Activated T-cell treated with anti-CD3 and anti-CD28 coated beads, Interleukin-2, amount 50 U/mL, for 72 hours (primary cell): Measurements from ENCODE around the gene NSRP1. TPM values are rescaled to one million over a fixed set of nuclear protein-coding genes. Genes with fewer than 3 reads are reported as not detected.
"Not testable (repeated sequence)": the region's sequence is repeated elsewhere in the genome, so short reads cannot be mapped to it uniquely, and the experiment has no call there.

Source experiments
- ATAC-seq, 2 donors: fragments of 150-1000 bp; cut with Tn5 transposase; replicated peaks in 1 of 2; 2 replicates each; pipeline ENCODE4 v1.10.0; 2021; ENCODE audit warnings: moderate library complexity in 2 of 2, mild to moderate bottlenecking in 1 of 2
- DNase-seq, 2 donors: peaks; one replicate each; pipeline ENCODE4 v3.0.0; 2021 to 2022; ENCODE audit warnings: mixed read lengths in 1 of 2
- H3K27ac Mint-ChIP-seq: one replicate; pipeline ENCODE4 v1.8.0; 2022; ENCODE audit warnings: mild to moderate bottlenecking, moderate library complexity, mixed read lengths
- H3K27me3 Mint-ChIP-seq: one replicate; pipeline ENCODE4 v1.8.0; 2022; ENCODE audit warnings: low read depth, mixed read lengths
- H3K36me3 Mint-ChIP-seq, 2 donors: one replicate each; pipeline ENCODE4 v1.8.0; 2022; ENCODE audit warnings: mixed read lengths in 2 of 2, mild to moderate bottlenecking in 1 of 2; ENCODE audit not compliant: insufficient read depth in 2 of 2
- H3K4me1 Mint-ChIP-seq: one replicate; pipeline ENCODE4 v1.8.0; 2022; ENCODE audit warnings: low read depth, mixed read lengths
- H3K4me3 Mint-ChIP-seq, 2 donors: one replicate each; pipeline ENCODE4 v1.8.0; 2022; ENCODE audit warnings: mild to moderate bottlenecking in 2 of 2, mixed read lengths in 2 of 2, moderate library complexity in 2 of 2
- H3K9me3 Mint-ChIP-seq, 2 donors: one replicate each; pipeline ENCODE4 v1.8.0; 2022; ENCODE audit warnings: mixed read lengths in 2 of 2
- total RNA-seq, 2 donors: library from RNA; stranded (reverse); gene quantifications; one replicate each; pipeline ENCODE4 v1.2.3, GENCODE V29; 2022

NSRP1 gene
- total RNA-seq, 2 donors from 2014 or later = 34.7 to 34.8 TPM

DNA sequence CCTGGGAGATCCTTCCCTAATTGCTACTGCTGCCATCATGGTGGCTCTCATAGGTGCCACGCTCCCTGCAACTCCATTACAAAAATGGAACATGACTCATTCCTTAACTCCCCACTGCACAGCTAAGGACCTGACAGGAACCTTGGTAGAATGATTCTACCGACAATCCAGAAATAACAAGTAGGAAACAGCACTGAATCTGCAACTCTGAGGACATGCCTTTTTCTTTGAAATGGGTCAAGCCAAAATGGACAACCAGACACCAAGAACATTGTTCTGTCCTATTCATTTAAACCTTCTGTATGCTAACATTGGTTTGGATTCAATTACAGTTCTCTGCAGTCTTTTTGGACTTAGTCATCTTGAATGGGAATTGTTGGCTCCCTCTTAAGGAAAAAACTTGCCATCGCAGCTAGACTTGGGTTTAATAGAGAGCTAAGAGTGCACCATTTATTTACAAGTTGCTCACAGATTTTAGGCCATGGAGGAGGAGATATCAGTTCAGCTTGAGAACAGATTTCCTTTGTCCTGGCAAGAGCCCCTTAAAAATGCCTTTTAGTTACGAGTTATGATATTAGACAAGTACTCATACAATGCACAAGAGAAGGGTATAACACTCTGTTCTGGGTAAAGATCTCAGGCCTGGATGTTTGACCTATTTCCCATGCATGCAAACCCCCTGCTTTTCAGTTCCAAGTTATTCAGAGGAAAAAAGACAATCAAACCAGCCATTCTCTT is 20.9 kb upstream of the NSRP1 start:
- H3K27ac Mint-ChIP-seq = no peak overlapping the region
- H3K4me1 Mint-ChIP-seq = peaks cover 9% of the 10 kb centered on the region
- DNase-seq (no peak), ATAC-seq (no peak)
- peaks cover 17% of the 10 kb centered on the region for H3K27me3 Mint-ChIP-seq
- no peaks in the 10 kb centered on the region for H3K9me3 Mint-ChIP-seq
- no peaks in the 10 kb centered on the region for H3K36me3 Mint-ChIP-seq
- no peak overlapping the region for H3K4me3 Mint-ChIP-seq

DNA sequence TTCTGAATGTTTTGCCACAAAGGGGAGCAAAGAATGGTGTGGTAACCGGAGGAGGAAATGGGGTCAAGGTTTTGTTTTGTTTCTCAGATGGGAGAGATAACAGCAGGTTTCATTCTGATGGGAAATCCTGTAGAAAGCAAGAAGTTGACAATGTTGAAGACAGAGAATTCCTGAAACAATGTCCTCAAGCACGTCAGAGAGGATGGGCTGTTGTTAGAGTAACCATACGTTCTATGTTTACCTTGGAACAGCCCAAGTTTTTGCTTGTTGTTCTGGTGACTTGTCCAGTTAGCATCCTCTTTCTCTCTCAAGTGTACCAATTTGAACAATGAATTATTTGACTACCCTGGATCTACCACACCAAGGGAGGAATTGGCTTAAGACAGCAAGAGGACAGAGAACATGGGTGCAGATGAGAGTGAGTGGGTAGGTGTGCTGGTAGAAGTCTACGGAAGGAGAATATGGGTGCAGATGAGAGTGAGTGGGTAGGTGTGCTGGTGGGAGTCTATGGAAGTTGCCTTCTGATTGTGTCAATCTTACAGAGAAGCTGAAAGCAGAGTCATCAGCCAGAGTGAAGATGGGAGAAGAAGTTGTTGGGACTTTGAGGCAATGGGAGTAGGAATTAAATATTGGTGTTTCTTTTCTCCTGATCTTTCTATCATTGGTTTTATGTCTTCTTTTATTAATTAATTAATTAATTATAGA is 14.8 kb upstream of the NSRP1 start:
- Mint-ChIP-seq H3K36me3 (no peaks in the 10 kb centered on the region), H3K27ac (no peak overlapping the region), H3K4me1 (peaks cover 10% of the 10 kb centered on the region), H3K27me3 (peaks cover 12% of the 10 kb centered on the region), H3K4me3 (no peak overlapping the region), H3K9me3 (no peaks in the 10 kb centered on the region)
- DNase-seq = no peak
- no peak for ATAC-seq

- DNase-seq (no peak), ATAC-seq (no peak)
- H3K4me3 Mint-ChIP-seq = no peak overlapping the region
- peaks cover 12% of the 10 kb centered on the region for H3K27me3 Mint-ChIP-seq
- H3K9me3 Mint-ChIP-seq = no peaks in the 10 kb centered on the region
- H3K4me1 Mint-ChIP-seq = peaks cover 10% of the 10 kb centered on the region
- no peaks in the 10 kb centered on the region for H3K36me3 Mint-ChIP-seq
- no peak overlapping the region for H3K27ac Mint-ChIP-seq
Measured at GRCh38 chr17:30103921-30104320, 12.7 kb upstream of the NSRP1 start.

DNA sequence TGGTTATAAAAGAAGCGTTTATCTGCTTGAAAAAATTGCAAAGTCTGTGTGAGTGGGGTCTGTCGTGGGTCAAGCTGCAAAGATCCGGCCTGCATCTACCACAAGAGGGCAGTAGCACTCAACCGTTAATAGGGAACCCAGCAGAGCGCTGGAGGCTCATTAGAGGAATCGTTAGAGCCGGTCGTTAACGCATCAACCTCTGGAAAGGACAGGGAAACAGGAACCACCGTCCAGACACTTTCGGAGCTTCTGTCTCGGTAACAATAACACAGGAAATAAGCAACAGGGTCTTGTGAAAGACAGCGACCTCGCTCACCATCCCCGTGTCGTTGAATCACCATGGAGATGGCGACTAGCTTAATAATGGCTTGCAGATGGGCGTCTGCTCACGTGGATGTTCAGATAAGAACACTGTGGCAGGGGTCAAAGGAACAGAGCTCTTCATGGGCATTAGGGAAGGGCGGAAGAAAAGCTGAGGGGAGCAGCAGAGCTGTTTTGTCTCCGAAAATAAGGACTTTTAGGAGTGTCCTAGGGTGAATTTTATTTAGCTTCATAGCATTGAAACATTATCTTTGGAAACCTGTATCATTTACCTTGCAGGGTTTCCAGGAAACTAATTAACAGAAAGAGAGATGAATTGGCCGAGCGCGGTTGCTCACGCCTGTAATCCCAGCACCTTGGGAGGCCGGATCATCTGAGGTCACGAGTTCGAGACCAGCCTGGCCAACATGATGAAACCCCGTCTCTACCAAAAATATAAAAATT is 11.9 kb upstream of the NSRP1 start:
- peak overlapping the region; percentile 82 to 90 for H3K4me3 Mint-ChIP-seq
- DNase-seq (peak; percentile 73 to 79), ATAC-seq (peak; percentile 90 to 94)
- H3K27me3 Mint-ChIP-seq = peaks cover 12% of the 10 kb centered on the region
- H3K4me1 Mint-ChIP-seq = peaks cover 10% of the 10 kb centered on the region
- H3K27ac Mint-ChIP-seq = peak overlapping the region; percentile 66
- no peaks in the 10 kb centered on the region for H3K9me3 Mint-ChIP-seq
- no peaks in the 10 kb centered on the region for H3K36me3 Mint-ChIP-seq

DNA sequence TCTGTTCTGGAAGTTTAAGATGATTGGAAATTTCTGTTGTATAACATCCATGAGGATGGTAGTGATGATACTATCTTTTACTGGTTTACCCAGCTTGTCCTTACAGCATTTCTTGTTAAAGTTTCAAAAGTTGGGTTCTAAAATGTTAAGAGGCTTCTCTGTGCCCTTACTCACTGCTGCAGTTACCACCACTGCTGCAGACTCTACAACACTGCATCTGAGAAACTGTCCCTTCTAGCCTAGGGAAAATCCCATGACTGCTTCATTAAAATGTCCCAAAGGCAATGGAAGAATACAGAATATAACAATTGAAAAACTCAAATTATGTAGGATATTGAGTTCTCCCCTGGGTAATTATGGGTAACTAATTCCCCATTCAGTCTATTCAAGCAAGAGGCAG is 3.8 kb upstream of the NSRP1 start:
- H3K27ac Mint-ChIP-seq = no peak overlapping the region

DNA sequence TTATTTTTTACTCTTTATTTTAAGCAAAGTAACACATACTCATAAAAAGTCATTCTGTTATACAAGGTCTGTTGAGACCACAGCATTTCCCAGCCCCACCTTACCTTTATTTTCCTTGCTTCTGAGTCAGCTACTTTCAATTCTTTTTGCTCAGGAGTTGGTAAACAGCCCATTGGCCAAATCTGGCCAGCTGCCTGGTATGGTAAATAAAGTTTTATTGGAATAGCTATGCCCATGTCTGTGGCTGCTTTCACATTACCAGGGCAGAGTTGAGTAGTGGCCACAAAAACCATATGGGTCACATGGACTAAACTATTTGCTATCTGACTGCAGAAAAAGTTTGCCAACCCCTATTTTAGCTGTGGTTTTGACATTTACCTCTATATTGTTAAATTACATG is 3.4 kb upstream of the NSRP1 start:
- peaks cover 5% of the 10 kb centered on the region for H3K27me3 Mint-ChIP-seq
- peak; percentile 45 to 46 for DNase-seq

More for the DNA sequence above, 3.8 kb upstream of the NSRP1 start:
- H3K4me3 Mint-ChIP-seq = no peak overlapping the region
- DNase-seq (no peak), ATAC-seq (no peak)
- peaks cover 3% of the 10 kb centered on the region in 2 donors for H3K36me3 Mint-ChIP-seq
- H3K4me1 Mint-ChIP-seq = peaks cover 30% of the 10 kb centered on the region
- peaks cover 5% of the 10 kb centered on the region for H3K27me3 Mint-ChIP-seq
- H3K9me3 Mint-ChIP-seq = no peaks in the 10 kb centered on the region

DNA sequence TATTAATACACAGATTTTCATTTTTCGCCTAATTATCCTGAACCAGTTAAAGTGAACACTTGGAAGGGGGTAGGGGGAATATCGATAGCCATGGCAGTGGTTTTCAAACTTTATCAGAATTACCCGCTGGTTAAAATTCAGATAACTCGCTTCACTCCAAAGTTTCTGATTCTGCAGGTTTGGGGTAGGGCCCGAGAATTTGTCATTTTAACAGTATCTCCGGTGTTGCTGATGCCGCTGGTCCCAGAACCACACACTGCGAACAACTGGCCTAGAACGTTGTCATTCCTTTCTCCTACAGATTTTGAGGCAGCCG is 313 bp upstream of the NSRP1 start:
- peaks cover 4 to 19% of the 10 kb centered on the region in 2 donors for H3K36me3 Mint-ChIP-seq
- ATAC-seq (no peak), DNase-seq (no peak)
- H3K27ac Mint-ChIP-seq = peak overlapping the region; percentile 97
- H3K4me1 Mint-ChIP-seq = peaks cover 61% of the 10 kb centered on the region
- H3K27me3 Mint-ChIP-seq = peaks cover 5% of the 10 kb centered on the region
- peak overlapping the region; percentile 90 to 95 for H3K4me3 Mint-ChIP-seq
- no peaks in the 10 kb centered on the region for H3K9me3 Mint-ChIP-seq

More for the DNA sequence above, 3.4 kb upstream of the NSRP1 start:
- H3K4me1 Mint-ChIP-seq = peaks cover 34% of the 10 kb centered on the region
- H3K27ac Mint-ChIP-seq = peak overlapping the region; percentile 38
- peaks cover 3% of the 10 kb centered on the region in 2 donors for H3K36me3 Mint-ChIP-seq
- no peaks in the 10 kb centered on the region for H3K9me3 Mint-ChIP-seq
- H3K4me3 Mint-ChIP-seq = peak overlapping the region in 1 of 2 donors; percentile 10
- peak; percentile 47 to 58 for ATAC-seq

DNA sequence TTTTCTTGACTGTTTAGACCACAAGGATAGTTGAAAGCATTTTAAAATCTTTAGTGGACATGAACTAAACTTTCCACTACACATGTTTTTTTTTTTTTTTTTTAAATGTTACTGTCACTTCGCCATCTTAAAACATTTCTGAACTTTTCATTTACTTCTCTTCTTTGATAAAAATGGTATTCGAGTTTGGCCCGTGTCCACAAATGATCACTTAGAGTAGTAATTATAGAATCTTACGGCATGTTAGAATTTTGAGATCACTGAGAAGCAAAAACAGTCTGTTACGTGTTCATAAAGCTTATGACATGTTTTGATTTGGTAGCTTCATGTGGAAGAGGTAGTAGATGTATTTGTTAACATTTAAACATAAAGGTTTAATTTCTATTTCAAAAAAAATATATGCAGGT is 1.1 kb downstream of the NSRP1 start:
- ATAC-seq (no peak), DNase-seq (no peak)
- H3K36me3 Mint-ChIP-seq = peaks cover 6 to 19% of the 10 kb centered on the region in 2 donors
- peaks cover 5% of the 10 kb centered on the region for H3K27me3 Mint-ChIP-seq
- no peaks in the 10 kb centered on the region for H3K9me3 Mint-ChIP-seq
- peak overlapping the region; percentile 97 for H3K27ac Mint-ChIP-seq
- H3K4me1 Mint-ChIP-seq = peaks cover 65% of the 10 kb centered on the region
- H3K4me3 Mint-ChIP-seq = peak overlapping the region; percentile 90 to 95

- Mint-ChIP-seq H3K27ac (peak overlapping the region; percentile 97), H3K4me3 (peak overlapping the region; percentile 90 to 95), H3K36me3 (peaks cover 6 to 20% of the 10 kb centered on the region in 2 donors), H3K4me1 (peaks cover 56% of the 10 kb centered on the region)
- not testable (repeated sequence) for H3K9me3 Mint-ChIP-seq, H3K27me3 Mint-ChIP-seq, DNase-seq, ATAC-seq
Measured at GRCh38 chr17:30118635-30119034, 2.0 kb downstream of the NSRP1 start.

GRCh38 chr17:30124273-30124796 is 7.7 kb downstream of the NSRP1 start:
- H3K4me3 Mint-ChIP-seq = no peak overlapping the region
- ATAC-seq (no peak), DNase-seq (no peak)
- peaks cover 50% of the 10 kb centered on the region for H3K4me1 Mint-ChIP-seq
- H3K36me3 Mint-ChIP-seq = peaks cover 3 to 13% of the 10 kb centered on the region in 2 donors
- H3K27me3 Mint-ChIP-seq = no peaks in the 10 kb centered on the region
- H3K27ac Mint-ChIP-seq = no peak overlapping the region
- no peaks in the 10 kb centered on the region for H3K9me3 Mint-ChIP-seq

- no peak for ATAC-seq
- Mint-ChIP-seq H3K36me3 (peaks cover 0 to 13% of the 10 kb centered on the region in 2 donors), H3K9me3 (no peaks in the 10 kb centered on the region), H3K4me1 (peaks cover 14% of the 10 kb centered on the region), H3K27me3 (no peaks in the 10 kb centered on the region), H3K4me3 (no peak overlapping the region), H3K27ac (no peak overlapping the region)
- no peak for DNase-seq
Measured at GRCh38 chr17:30130121-30130520, 13.5 kb downstream of the NSRP1 start.

DNA sequence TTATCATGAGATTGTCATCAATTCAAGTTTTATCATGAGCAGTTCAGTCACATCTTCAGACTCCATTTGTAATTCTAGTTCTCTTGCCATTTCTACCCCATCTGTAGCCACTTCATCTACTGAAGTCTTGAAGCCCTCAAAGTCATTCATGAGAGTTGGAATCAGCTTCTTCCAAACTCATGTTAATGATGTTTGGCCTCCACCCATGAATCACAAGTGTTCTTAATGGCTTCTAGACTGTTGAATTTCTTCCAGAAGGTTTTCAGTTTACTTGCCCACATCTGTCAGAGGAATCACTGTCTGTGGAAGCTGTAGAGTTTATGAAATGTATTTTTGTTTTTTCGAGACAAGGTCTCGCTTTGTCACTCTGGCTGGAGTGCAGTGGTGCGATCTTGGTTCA is 16.0 kb downstream of the NSRP1 start:
- ATAC-seq = no peak
- Mint-ChIP-seq H3K9me3 (no peaks in the 10 kb centered on the region), H3K27me3 (no peaks in the 10 kb centered on the region), H3K27ac (no peak overlapping the region), H3K36me3 (peaks cover 0 to 13% of the 10 kb centered on the region in 2 donors), H3K4me1 (no peaks in the 10 kb centered on the region), H3K4me3 (no peak overlapping the region)
- no peak for DNase-seq

DNA sequence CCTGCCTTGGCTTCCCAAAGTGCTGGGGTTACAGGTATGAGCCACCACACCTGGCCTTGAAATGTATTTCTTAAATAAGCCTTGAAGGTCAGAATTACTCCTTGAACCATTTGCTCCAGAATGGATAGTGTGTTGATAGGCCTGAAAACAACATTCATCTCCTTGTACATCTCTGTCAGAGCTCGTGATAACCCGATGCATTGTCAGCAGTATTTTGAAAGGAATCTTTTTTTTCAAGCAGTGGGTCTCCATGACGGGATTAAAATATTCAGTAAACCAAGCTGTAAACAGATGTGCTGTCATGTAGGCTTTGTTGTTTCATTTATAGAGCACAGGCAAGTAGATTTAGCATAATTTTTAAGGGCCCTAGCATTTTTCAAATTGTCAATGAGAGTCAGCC is 16.6 kb downstream of the NSRP1 start:
- DNase-seq (no peak), ATAC-seq (no peak)
- H3K9me3 Mint-ChIP-seq = no peaks in the 10 kb centered on the region
- no peak overlapping the region for H3K4me3 Mint-ChIP-seq
- no peak overlapping the region for H3K27ac Mint-ChIP-seq
- no peaks in the 10 kb centered on the region for H3K4me1 Mint-ChIP-seq
- H3K36me3 Mint-ChIP-seq = peaks cover 0 to 13% of the 10 kb centered on the region in 2 donors
- no peaks in the 10 kb centered on the region for H3K27me3 Mint-ChIP-seq
